Epithelial cell of proximal tubule (primary cell): ENCODE measurements around the gene TRIM10. TPM values are rescaled to one million over a fixed set of nuclear protein-coding genes. Genes with fewer than 3 reads are reported as not detected.

Experiments
- DNase-seq: peaks from one replicate; pipeline ENCODE4 v3.0.0-alpha.2; 2011; ENCODE audit warnings: low read depth
- H3K4me3 ChIP-seq: 2 replicates; pipeline ENCODE4 v1.5.1; 2011; ENCODE audit warnings: low read depth, mild to moderate bottlenecking, low read length
- total RNA-seq: library from RNA; depleted of rRNA; stranded (reverse); fragments of >200 nt; gene quantifications from 2 replicates; pipeline ENCODE4 v1.2.3, GENCODE V29; 2015
- TF ChIP-seq, protein P1 (sequence below): conservative IDR thresholded peaks from 2 replicates; pipeline ENCODE4 v1.5.1; 2012; ENCODE audit warnings: low read depth, mild to moderate bottlenecking, low read length

The TRIM10 gene
- total RNA-seq, 1 donor from 2014 or later = not detected

DNA sequence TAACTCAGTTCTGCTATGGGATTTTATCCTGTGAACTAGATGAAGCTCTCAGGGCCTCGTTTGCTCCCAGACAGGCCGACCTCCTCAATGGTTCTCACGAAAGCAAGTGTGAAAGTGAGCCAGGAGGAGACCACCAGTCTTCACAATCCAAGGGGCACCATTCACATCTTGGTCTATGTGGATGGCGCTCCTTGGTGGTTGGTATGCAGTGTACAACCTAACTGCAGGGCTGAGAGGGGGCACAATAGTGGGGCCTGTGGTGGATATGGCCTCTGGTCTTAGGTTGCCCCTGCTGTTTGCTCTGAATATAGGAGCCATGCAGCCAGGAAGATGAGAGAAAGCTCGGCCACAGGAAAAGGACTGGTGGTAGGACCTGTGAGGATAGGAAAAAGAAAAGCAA lies 27.5 kb upstream of the TRIM10 start:
- H3K4me3 ChIP-seq = no peak overlapping the region
- DNase-seq = no peak
- TF ChIP-seq, protein P1, sequence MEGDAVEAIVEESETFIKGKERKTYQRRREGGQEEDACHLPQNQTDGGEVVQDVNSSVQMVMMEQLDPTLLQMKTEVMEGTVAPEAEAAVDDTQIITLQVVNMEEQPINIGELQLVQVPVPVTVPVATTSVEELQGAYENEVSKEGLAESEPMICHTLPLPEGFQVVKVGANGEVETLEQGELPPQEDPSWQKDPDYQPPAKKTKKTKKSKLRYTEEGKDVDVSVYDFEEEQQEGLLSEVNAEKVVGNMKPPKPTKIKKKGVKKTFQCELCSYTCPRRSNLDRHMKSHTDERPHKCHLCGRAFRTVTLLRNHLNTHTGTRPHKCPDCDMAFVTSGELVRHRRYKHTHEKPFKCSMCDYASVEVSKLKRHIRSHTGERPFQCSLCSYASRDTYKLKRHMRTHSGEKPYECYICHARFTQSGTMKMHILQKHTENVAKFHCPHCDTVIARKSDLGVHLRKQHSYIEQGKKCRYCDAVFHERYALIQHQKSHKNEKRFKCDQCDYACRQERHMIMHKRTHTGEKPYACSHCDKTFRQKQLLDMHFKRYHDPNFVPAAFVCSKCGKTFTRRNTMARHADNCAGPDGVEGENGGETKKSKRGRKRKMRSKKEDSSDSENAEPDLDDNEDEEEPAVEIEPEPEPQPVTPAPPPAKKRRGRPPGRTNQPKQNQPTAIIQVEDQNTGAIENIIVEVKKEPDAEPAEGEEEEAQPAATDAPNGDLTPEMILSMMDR = no peak

DNA sequence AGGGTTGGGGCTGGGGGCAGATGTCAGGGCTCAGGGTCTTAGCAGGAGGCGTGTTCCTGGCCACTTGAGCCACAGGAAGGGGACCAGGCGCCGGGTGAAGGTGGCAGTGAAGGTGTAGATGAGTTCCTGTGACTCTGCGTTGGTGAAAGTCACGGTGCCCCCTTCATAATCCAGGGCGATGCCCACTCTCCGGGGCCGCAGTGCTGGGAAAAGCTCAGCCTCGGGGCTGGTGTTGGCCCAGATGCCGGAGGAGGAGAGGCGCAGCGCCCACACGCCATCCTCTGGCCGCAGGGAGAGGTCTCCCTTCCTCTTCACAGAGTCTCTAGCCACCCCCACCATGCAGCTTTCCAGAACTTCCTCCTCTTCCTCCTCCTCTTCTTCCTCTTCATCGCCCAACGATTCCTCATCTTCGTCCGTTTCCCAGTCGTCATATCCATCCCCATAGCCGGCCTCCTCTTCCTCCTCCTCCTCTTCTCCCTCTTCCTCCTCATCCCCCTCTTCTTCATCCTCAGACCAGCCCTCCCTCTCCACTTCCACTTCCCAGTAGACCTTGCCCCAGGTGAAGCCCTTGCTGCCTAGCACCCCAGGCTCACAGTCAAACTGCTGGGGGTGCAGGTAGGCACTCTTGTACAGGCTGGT lies 25.0 kb upstream of the TRIM10 start:
- TF ChIP-seq, protein P1 = no peak
- no peak overlapping the region for H3K4me3 ChIP-seq
- DNase-seq = no peak

DNA sequence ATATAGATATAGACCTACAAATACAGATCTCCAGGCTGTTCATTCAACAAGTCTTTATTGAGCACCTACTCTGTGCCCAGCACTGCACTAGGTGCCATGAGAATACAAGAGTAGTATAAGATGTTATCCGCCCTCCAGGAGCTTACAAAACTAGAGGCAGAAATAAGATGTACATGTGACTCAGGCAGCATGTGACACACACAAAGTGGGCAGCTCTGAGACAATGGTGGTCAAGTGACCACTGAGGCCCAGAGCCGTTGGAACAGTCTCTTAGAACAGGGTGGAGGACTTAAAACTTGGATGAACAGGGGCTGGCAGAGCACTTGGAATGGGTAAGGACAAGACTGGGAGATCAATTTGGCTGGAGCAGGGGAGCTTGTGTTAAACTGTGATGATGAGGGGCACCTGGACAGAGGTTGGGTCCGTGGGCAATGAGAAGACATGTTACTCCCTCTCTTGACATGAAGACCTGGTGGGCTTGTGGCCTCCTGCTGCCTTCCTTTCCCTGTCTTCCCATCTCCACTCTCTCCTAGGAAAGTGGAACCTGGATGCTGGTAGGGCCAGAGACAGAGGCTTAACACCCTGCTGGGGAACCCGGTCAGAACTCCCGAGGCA lies 23.5 kb upstream of the TRIM10 start:
- TF ChIP-seq, protein P1 = no peak

DNA sequence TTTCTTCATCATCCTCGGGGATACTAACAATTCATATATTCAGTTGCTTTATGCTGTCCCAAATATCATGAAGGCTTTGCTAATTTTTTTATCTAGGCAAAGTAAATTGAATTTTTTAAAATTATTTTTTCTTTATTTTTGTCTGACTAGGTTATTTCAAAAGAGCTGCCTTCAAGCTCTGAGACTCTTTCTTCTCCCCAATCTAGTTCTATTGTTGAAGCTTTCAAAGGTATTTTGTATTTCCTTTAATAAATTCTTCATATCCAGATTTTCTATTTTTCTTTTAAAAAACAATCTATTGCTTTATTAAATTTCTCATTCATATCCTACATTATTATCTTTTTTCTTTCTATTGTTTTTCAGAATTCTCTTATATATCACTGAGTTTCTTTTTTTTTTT lies 19.1 kb upstream of the TRIM10 start:
- DNase-seq = no peak
- TF ChIP-seq, protein P1 = no peak

More for the DNA sequence above, 23.5 kb upstream of the TRIM10 start:
- no peak for DNase-seq
- no peak overlapping the region for H3K4me3 ChIP-seq

DNA sequence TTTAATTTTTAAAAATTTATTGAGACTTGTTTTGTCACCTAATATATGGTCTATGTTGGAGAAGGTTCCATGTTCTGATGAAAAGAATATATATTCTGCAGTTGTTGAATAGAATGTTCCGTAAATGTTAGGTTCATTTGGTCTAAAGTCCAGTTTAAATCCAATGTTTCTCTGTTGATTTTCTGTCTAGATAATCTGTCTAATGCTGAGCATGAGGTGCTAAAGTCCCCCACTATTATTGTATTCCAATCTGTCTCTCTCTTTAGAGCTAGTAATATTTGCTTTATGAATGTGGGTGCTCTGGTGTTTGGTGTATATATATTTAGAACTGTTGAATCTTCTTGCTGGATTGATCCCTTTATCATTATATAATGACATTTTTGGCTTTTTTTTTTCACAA lies 17.8 kb upstream of the TRIM10 start:
- no peak for DNase-seq
- TF ChIP-seq, protein P1 = no peak
- no peak overlapping the region for H3K4me3 ChIP-seq

More for the DNA sequence above, 19.1 kb upstream of the TRIM10 start:
- no peak overlapping the region for H3K4me3 ChIP-seq

DNA sequence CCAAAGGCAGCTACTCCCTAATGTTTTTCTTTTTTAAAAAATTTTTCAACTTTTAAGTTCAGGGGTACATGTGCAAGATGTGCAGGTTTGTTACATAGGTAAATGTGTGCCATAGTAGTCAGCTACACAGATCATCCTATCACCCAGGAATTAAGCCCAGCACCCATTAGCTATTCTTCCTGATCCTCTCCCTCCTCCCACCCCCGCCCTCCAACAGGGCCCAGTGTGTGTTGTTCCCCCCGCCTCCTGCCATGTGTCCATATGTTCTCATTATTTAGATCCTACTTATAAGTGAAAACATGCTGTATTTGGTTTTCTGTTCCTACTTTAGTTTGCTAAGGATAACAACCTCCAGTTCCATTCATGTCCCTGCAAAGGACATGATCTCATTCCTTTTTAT lies 14.8 kb upstream of the TRIM10 start:
- no peak overlapping the region for H3K4me3 ChIP-seq
- TF ChIP-seq, protein P1 = no peak
- no peak for DNase-seq

DNA sequence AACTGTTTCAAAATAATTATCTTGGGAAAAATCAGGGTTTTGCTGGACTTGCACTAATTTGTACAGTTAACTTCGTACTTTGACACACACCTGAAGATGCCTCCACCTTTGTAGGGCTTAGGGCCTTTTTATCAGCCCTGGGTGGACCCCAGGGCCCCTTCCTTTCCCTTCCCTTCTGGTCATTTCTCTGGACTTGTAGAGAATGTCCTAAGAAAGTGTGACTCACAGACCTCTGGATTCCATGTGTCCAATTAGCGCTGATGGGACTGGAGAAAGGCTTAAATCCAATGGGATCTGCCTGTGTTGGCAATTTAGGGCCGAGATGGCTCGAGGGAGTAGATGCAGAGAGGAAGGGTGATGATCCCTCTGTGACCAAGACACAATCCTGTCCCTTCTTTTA lies 11.7 kb upstream of the TRIM10 start:
- no peak overlapping the region for H3K4me3 ChIP-seq
- TF ChIP-seq, protein P1 = no peak
- no peak for DNase-seq
